GM23248 (cell line): ENCODE results near the gene ACCSL.

Experiments
- EZH2 ChIP-seq: fragments of 200-600 bp; sonication (generic); IDR thresholded peaks from 2 replicates; pipeline ENCODE4 v1.6.1; 2018; ENCODE audit warnings: antibody characterized with exemption, mild to moderate bottlenecking; ENCODE audit not compliant: insufficient read depth, poor library complexity, severe bottlenecking
- EZH2phosphoT487 ChIP-seq: fragments of 200-600 bp; sonication (generic); IDR thresholded peaks from 2 replicates; pipeline ENCODE4 v1.6.1; 2018; ENCODE audit warnings: antibody characterized with exemption, moderate library complexity, mild to moderate bottlenecking, low read depth; ENCODE audit not compliant: insufficient read depth

- TF ChIP-seq EZH2: no peak
- TF ChIP-seq EZH2phosphoT487: no peak
These were observed 19.4 kb upstream of the ACCSL start for GRCh38 chr11:44028401-44028800.
